Measurements from ENCODE around the gene CCDC57.

The CCDC57 gene

DNA sequence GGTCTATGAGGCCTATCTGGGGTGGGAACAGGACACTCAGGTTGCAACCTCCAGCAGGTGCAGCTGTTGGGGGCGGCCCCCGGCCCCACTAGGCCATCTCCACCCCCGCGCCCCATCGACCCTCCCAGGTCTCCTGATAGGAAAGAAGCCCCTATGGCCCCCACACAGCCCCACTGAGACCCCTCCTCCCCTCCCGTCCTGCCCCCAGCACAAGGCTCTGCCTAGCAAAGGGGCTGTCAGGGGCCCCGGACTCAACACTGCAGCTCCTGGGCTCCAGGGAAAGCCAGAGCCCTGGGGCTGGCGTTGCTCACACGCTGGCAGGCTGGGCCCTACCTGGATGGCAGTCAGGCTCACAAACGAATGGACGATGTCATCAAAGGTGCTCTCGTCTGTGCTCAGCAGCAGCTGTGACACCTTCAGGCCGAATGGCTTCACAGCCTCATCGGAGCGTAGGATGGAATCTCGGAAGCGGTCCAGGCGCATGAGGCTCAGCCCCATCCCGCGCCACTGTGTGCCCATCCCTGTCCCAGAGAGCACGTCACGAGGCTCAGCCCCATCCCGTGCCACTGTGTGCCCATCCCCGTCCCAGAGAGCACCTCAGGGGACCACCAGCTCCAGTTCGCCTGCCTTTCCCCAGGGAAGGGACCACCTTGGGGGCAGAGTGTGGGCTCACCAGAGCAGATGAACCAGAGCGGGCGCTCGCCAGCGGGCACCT lies 121.9 kb downstream of the CCDC57 start:
- TF ChIP-seq, protein P1, sequence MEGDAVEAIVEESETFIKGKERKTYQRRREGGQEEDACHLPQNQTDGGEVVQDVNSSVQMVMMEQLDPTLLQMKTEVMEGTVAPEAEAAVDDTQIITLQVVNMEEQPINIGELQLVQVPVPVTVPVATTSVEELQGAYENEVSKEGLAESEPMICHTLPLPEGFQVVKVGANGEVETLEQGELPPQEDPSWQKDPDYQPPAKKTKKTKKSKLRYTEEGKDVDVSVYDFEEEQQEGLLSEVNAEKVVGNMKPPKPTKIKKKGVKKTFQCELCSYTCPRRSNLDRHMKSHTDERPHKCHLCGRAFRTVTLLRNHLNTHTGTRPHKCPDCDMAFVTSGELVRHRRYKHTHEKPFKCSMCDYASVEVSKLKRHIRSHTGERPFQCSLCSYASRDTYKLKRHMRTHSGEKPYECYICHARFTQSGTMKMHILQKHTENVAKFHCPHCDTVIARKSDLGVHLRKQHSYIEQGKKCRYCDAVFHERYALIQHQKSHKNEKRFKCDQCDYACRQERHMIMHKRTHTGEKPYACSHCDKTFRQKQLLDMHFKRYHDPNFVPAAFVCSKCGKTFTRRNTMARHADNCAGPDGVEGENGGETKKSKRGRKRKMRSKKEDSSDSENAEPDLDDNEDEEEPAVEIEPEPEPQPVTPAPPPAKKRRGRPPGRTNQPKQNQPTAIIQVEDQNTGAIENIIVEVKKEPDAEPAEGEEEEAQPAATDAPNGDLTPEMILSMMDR (IDR thresholded peaks at IDR 0.05; ENCODE audit: insufficient read depth, low read depth, low read length, missing control alignments) = no peak
- DNase-seq (ENCODE audit: low read depth) = no peak
- H3K4me3 ChIP-seq (ENCODE audit: low read length) = no peak overlapping the region

DNA sequence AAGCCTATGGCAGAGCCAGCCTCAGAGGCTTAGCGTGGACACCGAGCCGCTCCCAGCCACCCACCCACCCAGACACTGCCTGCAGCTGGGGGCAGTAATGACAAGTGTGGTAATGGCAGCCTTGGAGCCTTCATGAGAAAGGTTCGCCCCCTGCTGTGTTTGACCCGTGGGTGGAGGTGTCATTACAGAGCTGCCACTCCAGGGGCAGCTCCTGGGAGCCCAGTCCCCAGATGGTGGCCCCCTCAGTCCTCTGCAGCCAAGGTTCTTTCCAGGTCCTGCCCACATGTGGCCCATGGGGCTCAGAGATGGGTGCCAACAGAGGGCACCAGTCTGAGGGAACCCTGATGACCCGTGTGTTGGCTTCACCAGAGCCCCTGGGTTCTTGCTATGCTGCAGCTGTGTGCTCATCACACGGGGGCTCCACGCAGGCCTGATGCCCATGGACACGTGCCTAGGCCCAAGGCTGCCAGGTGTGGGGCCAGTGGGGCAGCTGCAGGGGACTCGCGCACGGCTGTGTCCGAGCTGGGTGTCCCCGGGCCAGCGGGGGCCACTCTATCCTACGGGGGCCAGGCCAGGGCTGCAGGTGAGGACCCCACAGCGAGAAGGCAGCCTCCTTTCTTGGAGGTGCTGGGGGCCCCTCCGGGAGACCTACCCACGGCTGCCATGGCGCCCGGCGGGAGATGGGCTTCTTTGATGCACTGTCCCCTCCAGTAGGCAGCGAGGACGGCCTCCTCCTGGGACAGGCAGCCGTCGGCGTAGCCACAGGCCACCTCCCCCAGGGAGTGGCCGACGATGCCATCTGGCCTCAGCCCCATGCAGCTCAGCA lies 122.7 kb downstream of the CCDC57 start:
- TF ChIP-seq, protein P1 (IDR thresholded peaks at IDR 0.05; ENCODE audit: insufficient read depth, low read depth, low read length, missing control alignments) = no peak
- H3K4me3 ChIP-seq (ENCODE audit: low read length) = no peak overlapping the region
- no peak for DNase-seq (ENCODE audit: low read depth)

DNA sequence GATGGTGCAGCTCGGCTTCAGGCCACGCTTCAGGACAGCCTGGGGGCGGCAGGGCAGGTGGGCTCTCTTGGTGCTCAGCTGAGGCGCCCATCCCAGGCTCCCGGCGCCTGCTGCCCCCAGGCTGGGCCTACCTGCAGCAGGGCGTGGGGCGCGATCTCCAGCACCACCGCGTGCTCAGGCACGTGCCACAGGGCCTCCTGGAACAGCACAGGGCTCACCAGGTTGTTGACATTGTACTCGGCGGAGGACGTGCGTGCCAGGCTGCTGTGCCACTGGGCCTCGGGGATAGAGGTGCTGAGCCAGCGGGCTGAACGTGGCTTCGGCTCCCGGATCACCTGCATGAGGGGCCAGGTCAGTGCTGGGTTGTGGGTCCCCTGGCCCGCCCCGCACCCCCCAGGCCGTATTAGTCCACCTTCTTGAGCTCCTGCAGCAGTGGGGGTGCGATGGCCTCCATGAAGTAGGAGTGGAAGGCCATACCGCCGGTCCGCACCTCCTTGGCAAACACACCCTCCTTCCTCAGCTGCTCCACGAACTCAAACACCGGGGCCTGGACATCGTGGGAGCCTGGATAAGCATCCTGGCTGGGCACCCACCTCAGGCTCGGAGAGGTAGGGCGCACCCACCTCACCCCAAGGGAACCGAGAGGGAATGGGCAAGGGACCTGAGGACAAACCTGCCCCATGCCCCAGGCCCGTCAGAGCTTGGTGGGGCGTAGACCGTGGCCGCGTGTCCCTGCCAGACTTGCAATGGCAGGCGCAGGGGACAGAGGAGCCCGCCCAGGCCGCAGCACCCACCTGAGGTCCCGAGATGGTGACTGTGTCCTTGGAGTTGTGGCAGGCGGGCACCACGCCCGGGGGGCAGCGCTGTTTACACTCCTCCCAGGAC lies 123.6 kb downstream of the CCDC57 start:
- no peak overlapping the region for H3K4me3 ChIP-seq (ENCODE audit: low read length)
- no peak for DNase-seq (ENCODE audit: low read depth)
- TF ChIP-seq, protein P1 (IDR thresholded peaks at IDR 0.05; ENCODE audit: insufficient read depth, low read depth, low read length, missing control alignments) = no peak

DNA sequence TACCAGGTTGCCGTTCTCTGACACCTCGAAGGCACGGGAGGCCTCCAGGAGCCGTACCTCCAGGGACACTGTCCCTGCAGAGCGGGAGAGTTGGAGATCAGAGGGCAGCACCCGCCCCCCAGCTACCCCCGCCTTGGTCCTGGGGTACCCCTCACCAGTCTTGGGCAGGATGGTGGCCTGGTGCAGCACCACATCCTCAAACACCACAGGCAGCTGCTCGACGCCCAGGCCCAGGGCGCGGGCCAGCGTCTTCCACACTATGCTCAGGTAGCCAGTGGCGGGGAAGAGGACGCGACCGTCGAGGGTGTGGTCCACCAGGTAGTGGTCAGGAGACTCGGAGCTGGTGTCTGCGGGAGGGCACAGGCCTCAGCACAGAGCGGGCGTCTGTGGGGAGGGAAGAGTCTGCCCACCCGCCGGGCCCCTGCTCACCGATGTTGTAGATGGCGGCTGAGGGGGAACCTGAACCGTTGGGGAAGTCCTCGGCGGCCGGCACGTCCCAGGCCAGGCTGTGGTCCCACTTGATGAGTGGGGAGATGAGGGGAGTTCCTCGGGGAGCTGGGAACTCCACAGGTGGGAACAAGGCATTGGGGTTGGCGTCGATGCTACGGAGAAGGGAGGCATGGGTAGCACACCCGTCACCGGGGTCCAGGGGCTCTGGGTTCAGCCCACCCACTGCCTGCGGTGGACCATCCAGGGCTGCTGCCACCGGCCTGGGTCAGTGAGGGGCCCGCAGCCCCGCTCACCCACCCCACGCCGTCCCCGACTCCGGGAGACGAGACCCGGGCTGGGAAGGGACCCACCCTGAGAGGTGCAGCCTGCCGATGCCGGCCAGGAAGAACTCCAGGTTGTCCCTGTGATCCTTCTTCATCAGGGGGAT lies 124.4 kb downstream of the CCDC57 start:
- TF ChIP-seq, protein P1 (IDR thresholded peaks at IDR 0.05; ENCODE audit: insufficient read depth, low read depth, low read length, missing control alignments) = no peak
- no peak overlapping the region for H3K4me3 ChIP-seq (ENCODE audit: low read length)

DNA sequence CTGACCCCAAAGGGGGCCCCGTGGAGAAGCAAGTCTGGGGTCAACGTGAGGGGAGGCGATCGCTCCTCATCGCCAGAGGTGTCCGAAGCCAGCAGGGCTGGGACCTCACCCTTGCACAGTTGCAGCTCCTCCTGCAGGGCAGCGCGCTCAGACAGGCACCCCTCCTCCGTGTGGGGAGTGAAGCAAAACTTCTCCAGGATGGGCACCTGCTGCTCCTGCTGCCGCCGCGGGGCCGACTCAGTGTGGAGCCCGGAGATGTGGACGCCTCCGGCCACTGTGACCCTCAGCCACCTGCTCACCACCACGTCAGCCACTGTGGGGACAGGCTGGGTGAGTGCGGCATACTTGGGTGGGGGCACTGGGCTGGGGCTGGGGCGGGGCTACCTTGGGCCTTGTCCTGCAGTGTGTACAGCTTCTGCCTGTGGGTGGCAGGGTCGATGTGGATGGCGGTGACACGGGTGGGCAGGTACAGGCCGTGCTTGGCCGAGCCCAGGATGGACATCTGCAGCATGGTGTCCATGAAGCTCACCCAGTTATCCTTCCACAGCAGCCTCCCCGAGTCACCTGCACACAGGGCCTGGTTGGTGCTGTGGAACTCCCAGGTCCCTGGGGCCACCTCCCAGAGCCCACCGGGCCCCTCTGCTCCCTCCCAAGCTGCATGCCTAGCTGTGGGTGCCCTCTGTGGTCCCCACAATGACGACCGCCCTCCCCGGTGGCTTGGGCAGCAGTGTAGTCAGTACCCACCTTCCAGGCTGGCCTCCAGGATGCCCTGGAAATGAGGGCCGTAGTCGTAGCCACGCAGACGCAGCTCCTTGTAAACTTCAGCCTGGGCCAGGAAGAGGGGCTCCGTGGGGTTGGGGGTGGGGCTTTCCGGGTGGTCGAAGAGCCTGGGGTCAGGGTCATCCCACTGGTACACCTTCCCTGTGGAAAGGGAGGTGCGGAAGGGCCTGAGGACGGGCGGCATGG lies 125.4 kb downstream of the CCDC57 start:
- no peak for DNase-seq (ENCODE audit: low read depth)
- no peak overlapping the region for H3K4me3 ChIP-seq (ENCODE audit: low read length)
- TF ChIP-seq, protein P1 (IDR thresholded peaks at IDR 0.05; ENCODE audit: insufficient read depth, low read depth, low read length, missing control alignments) = no peak

More for the DNA sequence above, 124.4 kb downstream of the CCDC57 start:
- DNase-seq (ENCODE audit: low read depth) = no peak

All from epithelial cell of esophagus (primary cell).